Activated B cell treated with CpG ODN at 0.5 μM for 24 hours (primary cell): ENCODE results near the gene DCC. TPM values are rescaled to one million over a fixed set of nuclear protein-coding genes. Genes with fewer than 3 reads are reported as not detected.

Experiments used
- ATAC-seq: fragments of 200-7000 bp; cut with Tn5 transposase; one replicate; pipeline ENCODE4 v1.10.0; 2021; ENCODE audit warnings: low read depth, mild to moderate bottlenecking, moderate library complexity
- CTCF ChIA-PET: fragments of 350-600 bp; sonication (Branson Sonifier 250); formaldehyde crosslinking; loops from one replicate; lab custom pipeline; 2021; ENCODE audit warnings: antibody characterized with exemption; lab: Charles Lee
- POLR2A ChIA-PET: fragments of 350-600 bp; sonication (Branson Sonifier 250); formaldehyde crosslinking; loops from one replicate; lab custom pipeline; 2021; ENCODE audit warnings: antibody characterized with exemption; lab: Charles Lee
- DNase-seq: peaks from one replicate; pipeline ENCODE4 v3.0.0; 2022
- H3K27ac Mint-ChIP-seq: one replicate; pipeline ENCODE4 v1.8.0; 2020; ENCODE audit warnings: mixed read lengths
- H3K27me3 Mint-ChIP-seq: one replicate; pipeline ENCODE4 v1.8.0; 2021; ENCODE audit warnings: mixed read lengths
- H3K36me3 Mint-ChIP-seq: one replicate; pipeline ENCODE4 v1.8.0; 2021; ENCODE audit warnings: low read depth, mixed read lengths
- H3K4me1 Mint-ChIP-seq: one replicate; pipeline ENCODE4 v1.8.0; 2021; ENCODE audit warnings: mixed read lengths
- H3K4me3 Mint-ChIP-seq: one replicate; pipeline ENCODE4 v1.8.0; 2020; ENCODE audit warnings: mild to moderate bottlenecking, mixed read lengths
- H3K9me3 Mint-ChIP-seq: one replicate; pipeline ENCODE4 v1.8.0; 2020; ENCODE audit warnings: mixed read lengths
- CTCF ChIP-seq: fragments of 200-600 bp; IDR thresholded peaks from one replicate; pipeline ENCODE4 v1.8.0; 2022; ENCODE audit warnings: antibody characterized with exemption, mild to moderate bottlenecking
- intact Hi-C: fragments of 100-400 bp; cut with micrococcal nuclease; formaldehyde crosslinking; loops from one replicate; pipeline ENCODE4 v1.15.1; 2024
- total RNA-seq: library from RNA; stranded (reverse); gene quantifications from 2 replicates; pipeline ENCODE4 v1.2.3, GENCODE V29; 2022

DCC gene
- total RNA-seq, 1 donor from 2014 or later = not detected

GRCh38 chr18:53319628-53320027 is 979.6 kb downstream of the DCC start:
- Mint-ChIP-seq H3K9me3 (peaks cover 7% of the 10 kb centered on the region), H3K27ac (no peak overlapping the region), H3K36me3 (no peaks in the 10 kb centered on the region), H3K4me3 (no peak overlapping the region), H3K4me1 (no peaks in the 10 kb centered on the region), H3K27me3 (no peaks in the 10 kb centered on the region)
- CTCF ChIA-PET = no interaction called here
- ATAC-seq (no peak), DNase-seq (no peak)
- POLR2A ChIA-PET = no interaction called here
- TF ChIP-seq CTCF = no peak
- intact Hi-C loops = no loop called here

GRCh38 chr18:53322163-53322562 is 982.2 kb downstream of the DCC start:
- no peak for DNase-seq
- no peak for ATAC-seq
- CTCF ChIA-PET = no interaction called here
- Mint-ChIP-seq H3K36me3 (no peaks in the 10 kb centered on the region), H3K4me3 (no peak overlapping the region), H3K4me1 (no peaks in the 10 kb centered on the region), H3K27ac (no peak overlapping the region), H3K9me3 (peaks cover 8% of the 10 kb centered on the region), H3K27me3 (no peaks in the 10 kb centered on the region)
- intact Hi-C loops = no loop called here
- no peak for TF ChIP-seq CTCF
- POLR2A ChIA-PET = no interaction called here

GRCh38 chr18:53324353-53324752 is 984.4 kb downstream of the DCC start:
- ChIA-PET CTCF (no interaction called here), POLR2A (no interaction called here)
- DNase-seq (no peak), ATAC-seq (no peak)
- no peaks in the 10 kb centered on the region for H3K4me1 Mint-ChIP-seq
- no peak overlapping the region for H3K27ac Mint-ChIP-seq
- intact Hi-C loops = no loop called here
- TF ChIP-seq CTCF = no peak
- H3K27me3 Mint-ChIP-seq = no peaks in the 10 kb centered on the region
- H3K4me3 Mint-ChIP-seq = no peak overlapping the region
- H3K36me3 Mint-ChIP-seq = no peaks in the 10 kb centered on the region
- H3K9me3 Mint-ChIP-seq = peaks cover 3% of the 10 kb centered on the region

DNA sequence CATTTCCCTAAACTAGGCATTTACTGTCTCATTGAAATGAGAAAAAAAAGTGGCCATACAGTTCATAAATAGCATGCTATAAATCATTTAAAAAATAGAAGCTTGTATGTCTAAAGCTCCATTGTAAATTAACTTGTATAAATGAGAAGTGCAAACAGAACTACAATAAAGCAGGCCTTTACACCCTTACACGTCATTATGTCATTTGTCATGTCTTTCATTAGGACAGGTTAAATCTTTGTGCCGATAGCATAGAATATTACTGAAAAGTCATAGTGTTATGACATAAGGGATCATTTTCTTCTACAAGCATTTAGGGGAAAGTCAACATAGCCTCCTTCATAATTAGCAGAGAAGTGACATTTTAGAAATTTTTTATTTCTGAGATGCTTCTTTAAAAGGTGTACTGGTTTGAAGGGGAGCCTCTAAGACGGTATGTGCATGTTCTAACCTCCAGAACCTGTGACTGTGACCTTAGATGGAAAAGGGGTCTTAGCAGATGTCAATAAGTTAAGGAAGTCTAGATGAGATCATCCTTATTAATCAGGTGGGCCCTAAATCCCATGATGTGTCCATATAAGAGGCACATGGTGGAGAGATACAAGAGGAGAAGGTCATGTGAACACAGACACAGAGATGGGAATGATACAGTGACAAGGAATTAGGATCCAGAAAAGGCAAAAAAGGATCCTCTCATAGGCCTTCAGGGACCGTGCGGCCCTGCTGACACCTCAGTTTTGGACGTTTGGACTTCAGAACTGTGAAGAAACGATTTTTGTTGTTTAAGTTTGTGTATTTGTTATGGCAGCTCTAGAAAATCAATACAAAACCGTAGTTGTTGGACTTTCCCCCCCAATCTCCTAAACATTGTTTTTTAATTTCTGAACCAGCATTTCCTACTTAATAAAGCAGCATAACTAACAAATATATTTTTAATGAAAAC is 1020.8 kb downstream of the DCC start:
- ATAC-seq = no peak
- intact Hi-C loops = no loop called here
- Mint-ChIP-seq H3K36me3 (no peaks in the 10 kb centered on the region), H3K4me1 (no peaks in the 10 kb centered on the region), H3K27ac (no peak overlapping the region), H3K4me3 (no peak overlapping the region), H3K9me3 (peaks cover 5% of the 10 kb centered on the region), H3K27me3 (no peaks in the 10 kb centered on the region)
- TF ChIP-seq CTCF = no peak
- ChIA-PET CTCF (no interaction called here), POLR2A (no interaction called here)
- DNase-seq = no peak

- Mint-ChIP-seq H3K4me1 (no peaks in the 10 kb centered on the region), H3K27me3 (no peaks in the 10 kb centered on the region), H3K4me3 (no peak overlapping the region), H3K9me3 (peaks cover 4% of the 10 kb centered on the region), H3K27ac (no peak overlapping the region), H3K36me3 (no peaks in the 10 kb centered on the region)
- no peak for TF ChIP-seq CTCF
- DNase-seq (no peak), ATAC-seq (no peak)
- POLR2A ChIA-PET = no interaction called here
- CTCF ChIA-PET = no interaction called here
- intact Hi-C loops = no loop called here
Observed at GRCh38 chr18:53375621-53376020, 1035.6 kb downstream of the DCC start.
